Esophagus squamous epithelium (tissue), 4 donors: Measurements from ENCODE around the gene OS9. TPM values are rescaled to one million over a fixed set of nuclear protein-coding genes. Genes with fewer than 3 reads are reported as not detected.

Source experiments
- total RNA-seq, 4 donors: library from RNA; depleted of rRNA; stranded (reverse); fragments of >200 nt; gene quantifications; one replicate each; pipeline ENCODE4 v1.1.0, GENCODE V29; 2016

Gene OS9
- total RNA-seq, 4 donors from 2014 or later: 151 to 231 (median 168) TPM

Other genes starting within 250 kb of the OS9 start
- gene INHBE, start 238.8 kb upstream of the OS9 start, total RNA-seq: not detected
- gene GLI1, start 234.3 kb upstream of the OS9 start, total RNA-seq: under 1 TPM in 2 of 4 donors, not detected in 2; 0.09 to 0.48 TPM
- gene ARHGAP9, start 214.3 kb upstream of the OS9 start, total RNA-seq: 10 to 100 TPM in 2 of 4 donors, 1 to 10 TPM in 2; 4.5 to 20.4 (median 11.3) TPM
- 10 to 100 TPM; 54.2 to 94.6 (median 69.6) TPM for gene MARS1, start 206.1 kb upstream of the OS9 start, total RNA-seq
- gene DDIT3, start 173.6 kb upstream of the OS9 start, total RNA-seq: 10 to 100 TPM in 3 of 4 donors, 1 to 10 TPM in 1; 5.1 to 23.3 (median 15.4) TPM
- 10 to 100 TPM; 13.8 to 33.2 (median 17.6) TPM for gene MBD6, start 171.3 kb upstream of the OS9 start, total RNA-seq
- 100 to 1,000 TPM; 122 to 175 (median 159) TPM for gene DCTN2, start 146.9 kb upstream of the OS9 start, total RNA-seq
- gene KIF5A, start 144.1 kb upstream of the OS9 start, total RNA-seq: under 1 TPM in 3 of 4 donors, not detected in 1; 0.15 to 0.22 (median 0.19) TPM
- 10 to 100 TPM; 25.2 to 41.7 (median 33.1) TPM for gene PIP4K2C, start 102.9 kb upstream of the OS9 start, total RNA-seq
- gene DTX3, start 89.3 kb upstream of the OS9 start, total RNA-seq: 10 to 100 TPM in 1 of 4 donors, 1 to 10 TPM in 3; 1.6 to 16.6 (median 5.6) TPM
- gene ARHGEF25, start 82.7 kb upstream of the OS9 start, total RNA-seq: 10 to 100 TPM in 1 of 4 donors, 1 to 10 TPM in 2, under 1 TPM in 1; 0.76 to 27.7 (median 6.2) TPM
- gene B4GALNT1, start 60.9 kb upstream of the OS9 start, total RNA-seq: under 1 TPM; 0.18 to 0.56 (median 0.23) TPM
- gene AGAP2, start 44.6 kb downstream of the OS9 start, total RNA-seq: 1 to 10 TPM in 3 of 4 donors, under 1 TPM in 1; 0.88 to 2.3 (median 1.3) TPM
- 10 to 100 TPM; 37.2 to 62.5 (median 40.2) TPM for gene TSPAN31, start 50.9 kb downstream of the OS9 start, total RNA-seq
- 10 to 100 TPM; 42.8 to 96.9 (median 60.4) TPM for gene CDK4, start 58.2 kb downstream of the OS9 start, total RNA-seq
- gene MARCHF9, start 61.0 kb downstream of the OS9 start, total RNA-seq: 1 to 10 TPM; 3.6 to 8.4 (median 5.3) TPM
- gene CYP27B1, start 72.9 kb downstream of the OS9 start, total RNA-seq: 1 to 10 TPM in 2 of 4 donors, under 1 TPM in 2; 0.18 to 1.7 (median 1.1) TPM
- 10 to 100 TPM in 3 of 4 donors, 1 to 10 TPM in 1; 6.7 to 16.8 (median 11.8) TPM for gene METTL1, start 78.0 kb downstream of the OS9 start, total RNA-seq
- 1 to 10 TPM; 2.6 to 7.6 (median 3.7) TPM for gene EEF1AKMT3, start 78.5 kb downstream of the OS9 start, total RNA-seq
- gene TSFM, start 88.7 kb downstream of the OS9 start, total RNA-seq: 10 to 100 TPM; 18.5 to 37.2 (median 24.7) TPM
- gene AVIL, start 124.6 kb downstream of the OS9 start, total RNA-seq: 1 to 10 TPM; 1.9 to 3.4 (median 2.5) TPM
- 100 to 1,000 TPM in 1 of 4 donors, 10 to 100 TPM in 3; 47.1 to 120 (median 71.7) TPM for gene CTDSP2, start 152.6 kb downstream of the OS9 start, total RNA-seq
- gene ATP23, start 247.4 kb downstream of the OS9 start, total RNA-seq: 10 to 100 TPM in 2 of 4 donors, 1 to 10 TPM in 2; 2.0 to 17.9 (median 8.6) TPM